Neural crest cell (in vitro differentiated cells): ENCODE results near the gene LMNA. TPM values are rescaled to one million over a fixed set of nuclear protein-coding genes. Genes with fewer than 3 reads are reported as not detected.

Source experiments
- DNase-seq: peaks from one replicate; pipeline ENCODE4 v3.0.0; 2021; ENCODE audit warnings: low read depth, mixed read lengths, low spot score
- H3K27ac Mint-ChIP-seq: one replicate; pipeline ENCODE4 v1.8.0; 2021; ENCODE audit warnings: mild to moderate bottlenecking, mixed read lengths; ENCODE audit not compliant: unreplicated experiment
- H3K27me3 Mint-ChIP-seq: 2 replicates; pipeline ENCODE4 v1.8.0; 2021; ENCODE audit warnings: low read depth, mild to moderate bottlenecking, mixed read lengths
- H3K36me3 Mint-ChIP-seq: 2 replicates; pipeline ENCODE4 v1.8.0; 2021; ENCODE audit warnings: low read depth, mild to moderate bottlenecking, mixed read lengths
- H3K4me1 Mint-ChIP-seq: 2 replicates; pipeline ENCODE4 v1.8.0; 2021; ENCODE audit warnings: mixed read lengths
- H3K4me3 Mint-ChIP-seq: one replicate; pipeline ENCODE4 v1.8.0; 2021; ENCODE audit warnings: mild to moderate bottlenecking, mixed read lengths
- H3K9me3 Mint-ChIP-seq: 2 replicates; pipeline ENCODE4 v1.8.0; 2021; ENCODE audit warnings: mixed read lengths
- total RNA-seq: library from RNA; stranded (reverse); gene quantifications from 2 replicates; pipeline ENCODE4 v1.2.1, GENCODE V29; 2021
- TF ChIP-seq, protein P1 (sequence below): fragments of 200-600 bp; sonication (generic); conservative IDR thresholded peaks from 2 replicates; pipeline ENCODE4 v1.5.0; 2021; ENCODE audit warnings: antibody characterized with exemption, mild to moderate bottlenecking

The LMNA gene
- total RNA-seq, 1 donor from 2014 or later: 51.0 TPM

DNA sequence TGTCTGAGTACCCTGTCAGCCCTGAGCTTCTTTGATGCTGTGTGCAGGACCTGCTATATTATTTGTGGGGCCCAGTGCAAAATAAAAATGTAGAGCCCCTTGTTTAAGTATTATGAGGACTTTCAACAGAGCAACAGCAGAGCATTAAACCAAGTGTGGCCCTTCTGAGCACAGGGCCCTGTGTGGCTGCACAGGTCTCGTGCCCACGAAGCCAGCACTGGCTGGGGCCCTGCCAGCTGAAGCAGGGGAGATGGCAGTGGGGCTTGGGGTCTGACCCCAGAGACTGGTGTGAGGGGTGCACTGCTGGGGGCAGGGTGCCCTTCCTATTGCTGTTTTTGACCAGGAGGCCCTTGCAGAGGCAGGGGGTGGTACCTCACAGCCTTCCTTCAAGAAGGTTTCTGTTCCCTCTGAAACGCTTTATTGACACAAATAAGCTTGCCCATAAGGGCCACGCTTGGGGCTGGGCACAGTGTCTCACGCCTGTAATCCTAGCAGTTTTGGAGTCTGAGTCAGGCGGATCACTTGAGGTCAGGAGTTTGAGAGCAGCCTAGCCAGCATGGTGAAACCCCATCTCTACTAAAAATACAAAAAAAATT, 36.7 kb downstream of the LMNA start:
- Mint-ChIP-seq H3K27ac (no peak overlapping the region), H3K4me3 (no peak overlapping the region), H3K4me1 (peaks cover 14% of the 10 kb centered on the region), H3K36me3 (no peaks in the 10 kb centered on the region), H3K27me3 (peaks cover 35% of the 10 kb centered on the region), H3K9me3 (no peaks in the 10 kb centered on the region)
- TF ChIP-seq, protein P1, sequence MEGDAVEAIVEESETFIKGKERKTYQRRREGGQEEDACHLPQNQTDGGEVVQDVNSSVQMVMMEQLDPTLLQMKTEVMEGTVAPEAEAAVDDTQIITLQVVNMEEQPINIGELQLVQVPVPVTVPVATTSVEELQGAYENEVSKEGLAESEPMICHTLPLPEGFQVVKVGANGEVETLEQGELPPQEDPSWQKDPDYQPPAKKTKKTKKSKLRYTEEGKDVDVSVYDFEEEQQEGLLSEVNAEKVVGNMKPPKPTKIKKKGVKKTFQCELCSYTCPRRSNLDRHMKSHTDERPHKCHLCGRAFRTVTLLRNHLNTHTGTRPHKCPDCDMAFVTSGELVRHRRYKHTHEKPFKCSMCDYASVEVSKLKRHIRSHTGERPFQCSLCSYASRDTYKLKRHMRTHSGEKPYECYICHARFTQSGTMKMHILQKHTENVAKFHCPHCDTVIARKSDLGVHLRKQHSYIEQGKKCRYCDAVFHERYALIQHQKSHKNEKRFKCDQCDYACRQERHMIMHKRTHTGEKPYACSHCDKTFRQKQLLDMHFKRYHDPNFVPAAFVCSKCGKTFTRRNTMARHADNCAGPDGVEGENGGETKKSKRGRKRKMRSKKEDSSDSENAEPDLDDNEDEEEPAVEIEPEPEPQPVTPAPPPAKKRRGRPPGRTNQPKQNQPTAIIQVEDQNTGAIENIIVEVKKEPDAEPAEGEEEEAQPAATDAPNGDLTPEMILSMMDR: no peak
- no peak for DNase-seq

DNA sequence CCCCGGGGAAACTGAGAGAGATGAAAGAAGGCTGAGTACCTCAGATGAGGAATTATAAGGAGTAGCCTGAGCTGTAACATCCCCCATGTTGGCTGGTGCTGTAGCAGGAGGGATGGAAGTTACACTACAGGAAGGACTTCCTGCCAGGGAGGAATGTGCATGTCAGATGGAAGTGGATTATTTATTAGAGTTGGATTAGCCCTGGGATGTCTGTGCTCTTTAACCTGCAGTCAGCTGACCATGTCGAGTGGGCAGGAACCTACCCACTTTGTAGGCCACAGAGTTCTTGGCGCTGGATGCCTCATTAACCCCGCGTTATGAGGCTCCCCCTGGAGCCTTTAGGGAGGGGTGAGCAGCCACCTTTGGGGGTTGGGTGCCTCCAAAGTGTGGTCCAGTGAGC, 38.1 kb downstream of the LMNA start:
- no peak overlapping the region for H3K4me3 Mint-ChIP-seq
- H3K27me3 Mint-ChIP-seq: peaks cover 34% of the 10 kb centered on the region
- no peak for DNase-seq
- no peaks in the 10 kb centered on the region for H3K36me3 Mint-ChIP-seq
- peaks cover 9% of the 10 kb centered on the region for H3K4me1 Mint-ChIP-seq
- TF ChIP-seq, protein P1: no peak
- no peak overlapping the region for H3K27ac Mint-ChIP-seq
- H3K9me3 Mint-ChIP-seq: no peaks in the 10 kb centered on the region

DNA sequence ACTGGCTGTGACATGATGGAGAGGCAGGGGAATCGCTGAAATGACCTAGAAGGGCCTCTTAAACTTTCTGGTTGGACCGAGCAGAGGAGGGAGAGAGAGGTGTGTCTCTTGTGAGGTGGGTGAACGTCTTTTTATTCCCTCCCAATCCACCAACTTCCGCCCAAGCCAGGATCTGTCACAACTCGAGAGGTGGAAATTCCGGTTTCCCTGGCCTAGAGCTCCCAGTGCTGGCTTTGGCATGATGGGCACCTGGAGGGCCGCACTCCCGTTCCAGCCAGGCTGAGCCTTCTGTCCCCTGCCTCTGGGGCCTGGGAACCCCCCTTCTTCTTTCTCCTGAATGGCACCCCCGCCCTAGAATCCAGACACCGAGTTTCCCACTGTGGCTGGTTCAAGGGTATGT, 38.9 kb downstream of the LMNA start, which contains the start of gene SEMA4A:
TSS of gene SEMA4A (plus strand) at position 224 of the 400 bp plus-strand sequence. CDS start 994 bp downstream, outside the sequence.
- H3K4me3 Mint-ChIP-seq: no peak within 1 kb of the TSS
- peaks cover 9% of the 10 kb centered on the region for H3K4me1 Mint-ChIP-seq
- TF ChIP-seq, protein P1: no peak
- no peak for DNase-seq
- H3K36me3 Mint-ChIP-seq: no peaks in the 10 kb centered on the region
- H3K9me3 Mint-ChIP-seq: no peaks in the 10 kb centered on the region
- peaks cover 28% of the 10 kb centered on the region for H3K27me3 Mint-ChIP-seq
- H3K27ac Mint-ChIP-seq: peak within 1 kb of the TSS; percentile 2

DNA sequence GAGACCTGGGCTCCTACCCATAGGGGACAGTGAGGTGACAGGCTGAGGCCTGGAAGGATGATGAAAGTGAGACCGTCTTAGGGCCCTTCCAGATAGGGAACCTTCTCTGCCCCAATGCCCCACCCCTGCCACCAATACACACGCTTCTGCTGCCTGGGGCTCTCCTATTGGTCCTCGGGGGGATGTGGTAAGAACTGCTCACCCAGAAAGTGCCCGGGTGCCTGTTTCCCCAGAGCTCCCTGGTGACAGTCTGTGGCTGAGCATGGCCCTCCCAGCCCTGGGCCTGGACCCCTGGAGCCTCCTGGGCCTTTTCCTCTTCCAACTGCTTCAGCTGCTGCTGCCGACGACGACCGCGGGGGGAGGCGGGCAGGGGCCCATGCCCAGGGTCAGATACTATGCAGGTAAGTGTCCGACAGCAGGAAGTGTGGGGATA, 39.8 kb downstream of the LMNA start:
- peaks cover 9% of the 10 kb centered on the region for H3K4me1 Mint-ChIP-seq

DNA sequence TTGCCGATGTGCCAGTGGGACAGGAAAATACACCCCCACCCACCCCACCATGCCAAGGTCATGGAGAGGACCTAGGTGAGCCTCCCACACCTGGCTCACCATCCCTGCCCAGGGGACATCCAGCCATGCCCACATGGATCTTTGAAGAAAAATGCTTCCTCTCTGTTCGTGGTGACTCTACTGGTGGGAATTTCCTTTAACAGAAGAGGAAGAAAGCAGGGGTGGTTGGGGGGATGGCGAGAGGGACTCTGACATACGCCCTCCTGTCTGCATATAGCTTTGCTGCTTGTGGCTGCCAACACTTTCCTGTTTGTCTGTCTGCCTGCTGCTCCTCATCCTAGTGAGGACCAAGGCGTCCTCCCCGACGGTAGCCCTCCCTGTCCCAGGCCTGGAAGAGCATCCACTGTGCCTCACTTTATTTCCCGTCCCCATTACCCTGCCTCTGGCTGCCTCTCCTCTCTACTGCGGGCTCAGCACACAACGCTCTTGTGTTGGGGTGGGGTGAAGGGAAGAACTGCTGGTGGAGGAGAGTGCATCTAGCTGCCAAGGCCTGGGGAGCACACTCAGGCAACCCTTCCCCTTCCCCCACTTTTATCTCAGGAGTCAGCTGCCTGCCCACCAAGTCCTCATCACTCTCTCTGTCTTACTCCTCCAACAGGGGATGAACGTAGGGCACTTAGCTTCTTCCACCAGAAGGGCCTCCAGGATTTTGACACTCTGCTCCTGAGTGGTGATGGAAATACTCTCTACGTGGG, 41.4 kb downstream of the LMNA start:
- H3K4me1 Mint-ChIP-seq: peaks cover 7% of the 10 kb centered on the region
- no peak overlapping the region for H3K4me3 Mint-ChIP-seq
- no peaks in the 10 kb centered on the region for H3K36me3 Mint-ChIP-seq
- TF ChIP-seq, protein P1: no peak
- H3K27me3 Mint-ChIP-seq: peaks cover 10% of the 10 kb centered on the region
- H3K9me3 Mint-ChIP-seq: no peaks in the 10 kb centered on the region
- no peak for DNase-seq
- H3K27ac Mint-ChIP-seq: no peak overlapping the region

More for the DNA sequence above, 39.8 kb downstream of the LMNA start:
- Mint-ChIP-seq H3K36me3 (no peaks in the 10 kb centered on the region), H3K9me3 (no peaks in the 10 kb centered on the region), H3K27ac (peak overlapping the region; percentile 2), H3K4me3 (no peak overlapping the region), H3K27me3 (peaks cover 23% of the 10 kb centered on the region)
- DNase-seq: no peak
- TF ChIP-seq, protein P1: no peak
